NB4 (cell line): Measurements from ENCODE around the gene SYDE1.
"Not testable (repeated sequence)": the region's sequence is repeated elsewhere in the genome, so short reads cannot be mapped to it uniquely, and the experiment has no call there.

Experiments
- DNase-seq: peaks from one replicate; pipeline ENCODE4 v3.0.0; 2010; ENCODE audit warnings: low read depth
- H3K4me3 ChIP-seq: one replicate; pipeline ENCODE4 v1.5.1; 2011; ENCODE audit warnings: mild to moderate bottlenecking, low read depth, low read length, moderate library complexity
- MYC ChIP-seq: IDR thresholded peaks from 2 replicates; pipeline ENCODE4 v1.6.1; 2011; ENCODE audit warnings: low read depth, low read length
- POLR2A ChIP-seq: IDR thresholded peaks from 2 replicates; pipeline ENCODE4 v1.6.1; 2011; ENCODE audit warnings: mild to moderate bottlenecking; ENCODE audit not compliant: insufficient read length; ENCODE audit errors: extremely low read depth
- TF ChIP-seq, protein P1 (sequence below): IDR thresholded peaks from one replicate; pipeline ENCODE4 v1.5.1; 2012; ENCODE audit warnings: low read depth, low read length
- TF ChIP-seq, protein P2 (sequence below): IDR thresholded peaks from 2 replicates; pipeline ENCODE4 v1.6.1; 2011; ENCODE audit warnings: low read depth, low read length

SYDE1 gene

DNA sequence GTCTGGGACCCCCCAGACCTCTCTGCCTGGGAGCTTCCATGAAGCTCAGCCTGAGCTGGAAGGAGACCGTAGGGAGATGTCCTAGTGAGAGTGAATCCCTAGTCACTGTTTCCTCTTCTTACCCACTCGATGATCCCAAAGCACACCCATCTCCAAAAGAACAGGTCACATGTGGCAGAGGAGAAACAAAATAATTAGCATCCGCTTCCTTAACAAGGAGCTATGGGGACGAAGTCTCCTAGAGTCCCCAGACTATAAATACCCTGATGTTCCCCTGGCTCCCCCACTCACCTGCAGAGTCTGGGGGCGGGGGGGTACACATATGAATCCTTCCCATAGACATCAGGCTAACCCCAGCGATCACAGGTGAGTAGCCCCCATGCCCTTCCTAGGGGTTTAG, 25.3 kb upstream of the SYDE1 start, which contains the start of gene OR1I1:
OR1I1 (plus strand) TSS at position 301 of the 400 bp plus-strand sequence. CDS start 4,855 bp downstream, outside the sequence.
- TF ChIP-seq, protein P1, sequence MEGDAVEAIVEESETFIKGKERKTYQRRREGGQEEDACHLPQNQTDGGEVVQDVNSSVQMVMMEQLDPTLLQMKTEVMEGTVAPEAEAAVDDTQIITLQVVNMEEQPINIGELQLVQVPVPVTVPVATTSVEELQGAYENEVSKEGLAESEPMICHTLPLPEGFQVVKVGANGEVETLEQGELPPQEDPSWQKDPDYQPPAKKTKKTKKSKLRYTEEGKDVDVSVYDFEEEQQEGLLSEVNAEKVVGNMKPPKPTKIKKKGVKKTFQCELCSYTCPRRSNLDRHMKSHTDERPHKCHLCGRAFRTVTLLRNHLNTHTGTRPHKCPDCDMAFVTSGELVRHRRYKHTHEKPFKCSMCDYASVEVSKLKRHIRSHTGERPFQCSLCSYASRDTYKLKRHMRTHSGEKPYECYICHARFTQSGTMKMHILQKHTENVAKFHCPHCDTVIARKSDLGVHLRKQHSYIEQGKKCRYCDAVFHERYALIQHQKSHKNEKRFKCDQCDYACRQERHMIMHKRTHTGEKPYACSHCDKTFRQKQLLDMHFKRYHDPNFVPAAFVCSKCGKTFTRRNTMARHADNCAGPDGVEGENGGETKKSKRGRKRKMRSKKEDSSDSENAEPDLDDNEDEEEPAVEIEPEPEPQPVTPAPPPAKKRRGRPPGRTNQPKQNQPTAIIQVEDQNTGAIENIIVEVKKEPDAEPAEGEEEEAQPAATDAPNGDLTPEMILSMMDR: no peak
- TF ChIP-seq, protein P2, sequence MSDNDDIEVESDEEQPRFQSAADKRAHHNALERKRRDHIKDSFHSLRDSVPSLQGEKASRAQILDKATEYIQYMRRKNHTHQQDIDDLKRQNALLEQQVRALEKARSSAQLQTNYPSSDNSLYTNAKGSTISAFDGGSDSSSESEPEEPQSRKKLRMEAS: no peak
- no peak for TF ChIP-seq POLR2A
- no peak for TF ChIP-seq MYC
- no peak for DNase-seq
- no peak within 1 kb of the TSS for H3K4me3 ChIP-seq

DNA sequence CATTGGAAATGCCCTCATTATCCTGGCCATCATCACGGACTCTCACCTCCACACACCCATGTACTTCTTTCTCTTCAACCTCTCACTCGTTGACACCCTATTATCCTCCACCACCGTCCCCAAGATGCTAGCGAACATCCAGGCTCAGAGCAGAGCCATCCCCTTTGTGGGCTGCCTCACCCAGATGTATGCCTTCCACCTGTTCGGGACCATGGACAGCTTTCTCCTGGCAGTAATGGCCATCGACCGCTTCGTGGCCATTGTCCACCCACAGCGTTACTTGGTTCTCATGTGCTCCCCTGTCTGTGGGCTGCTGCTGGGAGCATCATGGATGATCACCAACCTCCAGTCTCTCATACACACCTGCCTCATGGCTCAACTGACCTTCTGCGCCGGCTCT, 20.0 kb upstream of the SYDE1 start:
- no peak for DNase-seq
- H3K4me3 ChIP-seq: no peak overlapping the region
- TF ChIP-seq, protein P2: no peak
- no peak for TF ChIP-seq POLR2A
- TF ChIP-seq, protein P1: no peak
- no peak for TF ChIP-seq MYC

DNA sequence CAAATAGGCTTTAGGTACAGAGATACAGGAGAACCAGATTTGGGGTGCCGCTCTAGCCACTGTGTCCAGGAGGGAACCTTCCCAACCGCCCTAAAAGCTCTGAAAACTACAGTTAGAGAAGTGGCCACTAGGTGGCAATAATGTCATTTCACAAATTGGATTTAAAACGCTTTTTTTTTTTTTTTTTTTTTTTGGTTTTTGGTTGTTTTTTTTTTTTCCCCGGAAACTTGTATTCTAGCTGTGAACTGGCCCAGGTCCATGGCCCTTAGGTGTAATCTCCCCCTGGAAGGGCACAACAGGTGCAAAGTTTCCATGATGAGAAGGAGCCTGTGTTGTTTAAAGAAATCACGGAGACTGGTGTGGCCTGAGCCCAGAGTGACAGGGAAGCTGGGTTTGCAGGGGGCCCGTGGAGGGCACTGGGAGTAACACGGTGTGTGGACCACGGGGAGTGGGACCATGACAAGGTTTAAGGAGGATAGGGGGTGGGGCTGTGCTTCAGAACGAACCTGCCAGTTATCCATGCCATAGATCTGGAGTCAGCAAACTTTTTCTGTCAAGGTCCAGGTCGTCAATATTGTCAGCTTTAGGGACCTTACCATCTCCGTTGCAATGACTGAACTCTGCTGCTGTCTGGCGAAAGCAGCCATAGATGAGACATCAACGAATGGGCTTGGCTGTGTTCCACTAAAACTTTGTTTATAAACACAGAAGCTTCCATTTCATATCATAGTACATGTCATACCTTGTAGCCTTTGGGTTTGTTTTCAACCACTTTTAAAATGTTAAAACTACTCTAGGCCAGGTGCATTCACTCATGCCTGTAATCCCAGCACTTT, 15.1 kb upstream of the SYDE1 start:
- TF ChIP-seq POLR2A: no peak
- TF ChIP-seq, protein P1: peak; percentile 44
- peak; percentile 70 for DNase-seq
- H3K4me3 ChIP-seq: no peak overlapping the region

DNA sequence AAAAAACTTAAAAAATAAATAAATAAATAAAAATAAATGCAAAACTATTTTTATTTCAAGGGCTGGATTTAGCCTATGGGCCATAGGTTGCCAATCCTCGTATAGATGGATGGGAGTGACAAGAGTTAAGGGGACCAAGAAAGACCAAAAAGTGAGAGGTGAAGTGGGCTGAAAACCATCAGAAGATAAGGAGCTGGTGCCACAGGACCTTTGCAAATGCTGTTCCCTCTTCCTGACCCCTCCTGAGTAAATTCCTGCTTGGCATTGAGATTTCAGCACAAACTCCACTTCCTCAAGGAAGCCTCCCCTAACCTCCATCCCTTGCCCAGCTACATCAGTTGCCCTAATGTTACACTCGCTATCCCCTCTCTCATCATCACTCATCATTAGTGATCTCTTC, 14.2 kb upstream of the SYDE1 start:
- no peak for TF ChIP-seq MYC
- TF ChIP-seq, protein P2: no peak
- TF ChIP-seq POLR2A: no peak
- TF ChIP-seq, protein P1: no peak
- H3K4me3 ChIP-seq: no peak overlapping the region
- no peak for DNase-seq

DNA sequence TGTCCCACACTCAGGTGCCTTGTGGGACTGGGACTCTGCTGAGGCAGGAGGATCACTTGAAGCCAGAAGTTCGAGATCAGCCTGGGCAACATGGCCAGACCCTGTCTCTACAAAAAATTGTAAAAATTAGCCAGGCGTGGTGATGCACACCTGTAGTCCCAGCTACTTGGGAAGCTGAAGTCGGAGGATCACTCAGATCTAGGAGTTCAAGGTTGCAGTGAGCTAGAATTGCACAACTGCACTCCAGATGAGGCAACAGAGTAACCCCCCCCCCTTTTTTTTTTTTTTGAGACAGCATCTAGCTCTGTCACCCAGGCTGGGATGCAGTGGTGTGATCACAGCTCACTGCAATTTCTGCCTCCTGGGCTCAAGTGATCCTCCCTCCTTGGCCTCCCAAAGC, 11.0 kb upstream of the SYDE1 start:
- DNase-seq: no peak
- TF ChIP-seq, protein P1: no peak
- no peak for TF ChIP-seq MYC
- TF ChIP-seq POLR2A: no peak
- TF ChIP-seq, protein P2: no peak
- no peak overlapping the region for H3K4me3 ChIP-seq

DNA sequence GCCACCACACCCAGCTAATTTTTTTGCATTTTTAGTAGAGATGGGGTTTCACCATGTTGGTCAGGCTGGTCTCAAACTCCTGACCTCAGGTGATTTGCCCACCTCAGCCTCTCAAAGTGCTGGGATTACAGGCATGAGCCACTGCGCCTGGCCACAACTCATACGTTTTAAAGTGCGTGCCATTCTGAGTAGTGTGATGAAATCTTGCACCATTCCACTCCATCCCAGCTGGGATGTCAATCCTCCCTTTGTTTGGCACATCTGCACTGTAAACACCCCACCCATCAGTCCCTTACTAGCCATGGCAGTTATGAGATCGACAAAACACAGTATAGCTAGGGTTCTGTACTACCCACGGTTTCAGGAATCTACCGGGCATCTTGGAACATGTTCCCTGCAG, 9.2 kb upstream of the SYDE1 start:
- not testable (repeated sequence) for DNase-seq, H3K4me3 ChIP-seq

DNA sequence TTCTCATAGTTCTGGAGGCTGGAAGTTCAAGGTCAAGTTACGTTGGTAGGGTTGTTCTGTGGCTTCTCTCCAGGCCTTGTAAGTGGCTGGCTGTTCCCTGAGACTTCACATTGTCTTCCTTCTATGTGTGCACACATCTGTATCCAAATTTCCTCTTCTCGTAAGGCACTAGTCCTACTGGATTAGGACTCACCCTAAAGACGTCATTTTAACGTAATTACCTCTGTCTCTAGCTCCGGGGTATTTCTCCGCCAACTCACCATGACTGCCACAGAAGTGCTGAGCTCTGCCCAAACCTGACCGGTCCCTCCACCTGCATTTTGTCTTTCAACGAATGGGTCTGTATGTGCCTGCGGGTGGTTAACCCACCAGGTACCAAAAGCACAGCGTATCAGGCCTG, 8.7 kb upstream of the SYDE1 start:
- DNase-seq: no peak
- H3K4me3 ChIP-seq: no peak overlapping the region
- TF ChIP-seq, protein P2: no peak
- TF ChIP-seq POLR2A (no peak), MYC (no peak)
- TF ChIP-seq, protein P1: no peak
